SU-DHL-6 (cell line): ENCODE data around the gene PMP22.

Source experiments
- CTCF ChIP-seq: fragments of 200-600 bp; sonication (generic); IDR thresholded peaks from one replicate; pipeline ENCODE4 v1.5.1; 2017; ENCODE audit warnings: antibody characterized with exemption, mild to moderate bottlenecking, low read length, moderate library complexity; ENCODE audit not compliant: insufficient read depth, poor library complexity, severe bottlenecking
- EZH2phosphoT487 ChIP-seq: fragments of 200-600 bp; sonication (generic), shearing (Covaris generic); conservative IDR thresholded peaks from 2 replicates; pipeline ENCODE4 v1.6.1; 2018; ENCODE audit warnings: mild to moderate bottlenecking, antibody characterized with exemption, low read length, moderate library complexity, mixed read lengths

GRCh38 chr17:15271741-15272140 lies 6.6 kb upstream of the PMP22 start:
- TF ChIP-seq CTCF, result no peak
- TF ChIP-seq EZH2phosphoT487, result no peak
